ENCODE measurements around the gene PRSS33.

The PRSS33 gene

DNA sequence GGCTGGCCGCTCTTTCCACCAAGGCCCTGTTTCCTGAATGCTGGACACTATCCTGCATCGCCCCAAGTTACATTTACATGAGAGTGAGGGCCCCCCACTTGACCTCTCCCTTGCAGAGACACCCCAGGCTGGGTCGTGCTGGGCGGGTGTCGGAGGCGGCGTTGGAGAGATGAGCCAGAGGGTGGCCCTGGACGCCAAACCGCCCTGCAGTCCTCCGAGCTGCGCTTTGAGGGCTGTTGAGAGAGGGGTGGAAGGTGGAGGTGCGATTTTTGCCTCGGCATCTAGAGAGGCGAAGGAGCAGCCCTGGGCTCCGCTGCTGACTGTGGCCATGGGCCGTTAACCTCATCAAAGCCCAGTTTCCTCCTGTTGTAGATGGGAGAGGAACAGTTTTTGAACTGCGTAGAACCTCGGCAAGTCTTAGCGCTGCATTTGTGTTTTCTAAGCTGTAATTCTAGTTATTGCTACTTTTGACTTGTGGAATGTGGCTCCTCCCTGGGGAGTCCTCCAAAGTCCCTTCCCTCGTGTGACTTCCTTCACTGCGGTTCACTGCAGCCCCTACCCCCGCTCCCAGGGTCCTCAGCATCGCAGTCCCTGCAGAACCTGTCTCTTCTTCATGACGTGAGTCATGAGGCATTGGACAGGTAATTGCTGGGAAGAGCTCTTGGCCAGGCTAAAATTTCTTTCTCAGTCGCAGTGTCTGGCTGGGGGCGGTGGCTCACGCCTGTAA, 9.3 kb downstream of the PRSS33 start:
- peak overlapping the region; percentile 99 for H3K27ac Mint-ChIP-seq
- H3K9me3 Mint-ChIP-seq = no peaks in the 10 kb centered on the region
- H3K36me3 Mint-ChIP-seq = peaks cover under 1% of the 10 kb centered on the region
- peak; percentile 40 for ATAC-seq
- no peaks in the 10 kb centered on the region for H3K27me3 Mint-ChIP-seq
- peak overlapping the region; percentile 91 for H3K4me3 Mint-ChIP-seq
- peaks cover 33% of the 10 kb centered on the region for H3K4me1 Mint-ChIP-seq

GRCh38 chr16:2777231-2777902, 10.0 kb downstream of the PRSS33 start, which contains the start of gene ELOB:
Gene ELOB (minus strand): TSS chr16:2777280. CDS start chr16:2777239, 41 bp downstream.
- Mint-ChIP-seq H3K27me3 (no peaks in the 10 kb centered on the region), H3K4me3 (peak within 1 kb of the TSS; percentile 91), H3K36me3 (peaks cover 8% of the 10 kb centered on the region), H3K27ac (peak within 1 kb of the TSS; percentile 99), H3K9me3 (no peaks in the 10 kb centered on the region), H3K4me1 (peaks cover 40% of the 10 kb centered on the region)
- ATAC-seq = peak; percentile 94

DNA sequence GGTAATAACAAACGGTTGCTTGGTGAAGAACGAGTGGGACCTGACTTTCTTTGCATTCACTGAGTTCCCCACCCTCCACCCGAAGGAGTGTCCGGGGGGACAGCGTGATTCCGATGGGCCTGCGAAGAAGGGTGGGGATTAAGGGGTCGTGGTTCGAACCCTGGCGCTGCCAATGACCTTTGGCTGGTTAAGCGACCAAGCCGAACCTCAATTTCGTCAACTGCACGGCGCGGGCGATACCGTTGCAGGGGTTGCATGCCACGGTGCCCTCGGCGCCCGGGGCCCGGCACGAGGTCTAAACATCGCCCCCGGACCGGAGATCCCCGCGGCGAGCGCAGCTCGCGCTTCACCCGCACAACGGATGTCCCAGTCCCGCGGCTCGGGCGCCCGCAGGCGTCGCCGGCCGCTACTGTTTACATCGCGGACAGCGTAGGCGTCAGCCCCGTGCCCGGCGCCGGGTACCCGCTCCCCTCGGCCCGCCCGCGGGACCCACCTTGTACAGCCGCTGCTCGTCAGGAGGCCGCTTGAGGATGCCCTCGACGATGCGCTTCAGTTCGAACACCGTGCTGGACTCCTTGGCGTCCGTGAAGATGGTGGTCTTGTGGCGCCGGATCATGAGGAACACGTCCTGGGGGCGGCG, 10.7 kb downstream of the PRSS33 start:
- Mint-ChIP-seq H3K27me3 (no peaks in the 10 kb centered on the region), H3K4me1 (peaks cover 40% of the 10 kb centered on the region), H3K36me3 (peaks cover 13% of the 10 kb centered on the region)

GRCh38 chr16:2775765-2776499, 11.4 kb downstream of the PRSS33 start:
- no peak for ATAC-seq
- peaks cover 17% of the 10 kb centered on the region for H3K36me3 Mint-ChIP-seq
- H3K4me1 Mint-ChIP-seq = peaks cover 43% of the 10 kb centered on the region
- no peaks in the 10 kb centered on the region for H3K27me3 Mint-ChIP-seq
- peak overlapping the region; percentile 91 for H3K4me3 Mint-ChIP-seq
- no peaks in the 10 kb centered on the region for H3K9me3 Mint-ChIP-seq
- peak overlapping the region; percentile 99 for H3K27ac Mint-ChIP-seq

More for the DNA sequence above, 10.7 kb downstream of the PRSS33 start:
- no peaks in the 10 kb centered on the region for H3K9me3 Mint-ChIP-seq
- H3K4me3 Mint-ChIP-seq = peak overlapping the region; percentile 91
- peak overlapping the region; percentile 99 for H3K27ac Mint-ChIP-seq
- ATAC-seq = peak; percentile 65

GRCh38 chr16:2775131-2775716, 12.1 kb downstream of the PRSS33 start:
- Mint-ChIP-seq H3K9me3 (no peaks in the 10 kb centered on the region), H3K4me1 (peaks cover 46% of the 10 kb centered on the region), H3K4me3 (peak overlapping the region; percentile 41), H3K36me3 (peaks cover 22% of the 10 kb centered on the region), H3K27me3 (no peaks in the 10 kb centered on the region), H3K27ac (no peak overlapping the region)
- no peak for ATAC-seq

DNA sequence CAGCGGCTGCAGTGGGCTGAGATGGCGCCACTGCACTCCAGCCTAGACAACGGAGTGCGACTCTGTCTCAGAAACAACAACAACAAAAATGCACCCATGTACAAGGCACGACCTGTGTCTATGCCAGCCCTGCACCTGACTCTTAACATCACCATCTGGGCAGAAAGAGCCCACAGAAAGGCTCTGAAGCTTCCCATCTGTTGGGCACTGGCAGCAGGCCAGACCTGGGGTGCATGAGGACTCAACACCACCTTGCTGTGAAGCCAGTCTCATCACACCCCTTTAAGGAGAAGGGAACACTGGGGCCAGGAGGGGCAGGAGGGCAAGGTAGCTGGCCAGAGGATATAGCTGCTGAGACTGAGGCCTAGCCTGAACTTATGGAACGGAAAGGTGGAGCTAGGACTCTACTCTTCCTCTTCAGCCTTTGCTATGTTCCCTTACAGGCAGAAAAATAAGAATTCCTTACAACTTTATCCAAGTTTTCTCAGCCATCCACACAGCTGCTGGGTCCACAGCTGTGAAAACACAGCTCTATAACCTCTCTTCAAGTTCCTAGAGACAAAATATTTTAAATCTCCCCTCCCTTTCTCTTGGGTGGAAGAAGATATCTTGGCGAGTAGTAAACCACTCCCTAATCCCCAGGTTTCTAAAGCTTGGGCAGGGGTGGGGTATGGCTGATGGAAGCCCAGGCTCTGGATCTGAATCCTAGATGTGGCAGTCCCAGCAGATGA, 13.0 kb downstream of the PRSS33 start:
- Mint-ChIP-seq H3K9me3 (no peaks in the 10 kb centered on the region), H3K36me3 (peaks cover 31% of the 10 kb centered on the region), H3K4me3 (no peak overlapping the region), H3K27ac (peak overlapping the region; percentile 24), H3K27me3 (no peaks in the 10 kb centered on the region), H3K4me1 (peaks cover 47% of the 10 kb centered on the region)
- no peak for ATAC-seq

GRCh38 chr16:2773188-2773968, 14.0 kb downstream of the PRSS33 start:
- H3K36me3 Mint-ChIP-seq = peaks cover 39% of the 10 kb centered on the region
- ATAC-seq = no peak
- no peaks in the 10 kb centered on the region for H3K27me3 Mint-ChIP-seq
- peak overlapping the region; percentile 7 for H3K27ac Mint-ChIP-seq
- H3K4me3 Mint-ChIP-seq = no peak overlapping the region
- H3K4me1 Mint-ChIP-seq = peaks cover 49% of the 10 kb centered on the region
- H3K9me3 Mint-ChIP-seq = no peaks in the 10 kb centered on the region

GRCh38 chr16:2771496-2772402, 15.6 kb downstream of the PRSS33 start:
- H3K36me3 Mint-ChIP-seq = peaks cover 51% of the 10 kb centered on the region
- no peak for ATAC-seq
- H3K4me1 Mint-ChIP-seq = peaks cover 48% of the 10 kb centered on the region
- no peaks in the 10 kb centered on the region for H3K27me3 Mint-ChIP-seq
- H3K4me3 Mint-ChIP-seq = no peak overlapping the region
- no peaks in the 10 kb centered on the region for H3K9me3 Mint-ChIP-seq
- peak overlapping the region; percentile 27 for H3K27ac Mint-ChIP-seq

DNA sequence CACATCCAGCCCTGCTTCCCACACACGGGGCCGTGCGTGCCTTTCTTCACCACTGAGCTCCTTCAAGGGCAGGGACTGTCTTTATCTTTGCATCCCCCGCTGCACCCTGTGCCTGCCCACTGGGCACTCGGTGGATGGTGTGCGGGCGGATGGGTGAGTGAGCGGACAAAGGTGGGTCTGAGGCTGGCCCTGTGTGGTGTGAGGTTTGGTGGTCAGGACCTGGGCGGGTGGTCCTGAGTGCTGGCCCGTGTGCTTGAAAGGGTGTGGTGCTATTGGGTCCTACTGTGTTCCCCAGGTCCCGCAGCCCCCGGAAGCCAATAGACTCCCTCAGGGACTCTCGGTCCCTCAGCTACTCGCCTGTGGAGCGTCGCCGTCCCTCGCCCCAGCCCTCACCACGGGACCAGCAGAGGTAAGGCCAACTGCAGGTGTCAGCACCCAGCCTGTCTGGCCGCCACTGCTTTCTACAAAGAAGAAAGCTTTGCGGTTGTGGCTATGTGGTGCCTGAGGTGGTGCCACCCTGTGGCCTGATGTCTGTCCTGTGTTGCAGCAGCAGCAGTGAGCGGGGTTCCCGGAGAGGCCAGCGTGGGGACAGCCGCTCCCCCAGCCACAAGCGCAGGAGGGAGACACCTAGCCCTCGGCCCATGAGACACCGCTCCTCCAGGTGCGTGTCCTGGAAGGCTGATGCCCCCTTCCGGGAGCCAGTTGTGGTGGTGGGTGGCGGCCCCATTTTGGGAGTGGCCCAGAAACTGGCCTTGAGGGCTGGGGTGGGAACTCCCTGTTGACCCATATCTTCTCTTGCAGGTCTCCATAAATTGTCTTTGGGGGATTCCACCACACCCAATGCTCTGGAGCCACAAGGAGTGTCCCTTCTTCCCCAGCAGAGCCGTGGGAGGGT, 17.1 kb downstream of the PRSS33 start:
- H3K9me3 Mint-ChIP-seq = no peaks in the 10 kb centered on the region
- ATAC-seq = peak; percentile 31
- no peaks in the 10 kb centered on the region for H3K27me3 Mint-ChIP-seq
- peaks cover 66% of the 10 kb centered on the region for H3K36me3 Mint-ChIP-seq
- peak overlapping the region; percentile 48 for H3K27ac Mint-ChIP-seq
- H3K4me1 Mint-ChIP-seq = peaks cover 39% of the 10 kb centered on the region
- no peak overlapping the region for H3K4me3 Mint-ChIP-seq

- Mint-ChIP-seq H3K36me3 (peaks cover 72% of the 10 kb centered on the region), H3K4me3 (peak overlapping the region; percentile 44), H3K4me1 (peaks cover 39% of the 10 kb centered on the region), H3K9me3 (no peaks in the 10 kb centered on the region), H3K27ac (peak overlapping the region; percentile 48), H3K27me3 (no peaks in the 10 kb centered on the region)
- no peak for ATAC-seq
Measured at GRCh38 chr16:2769675-2770056, 17.7 kb downstream of the PRSS33 start.

GRCh38 chr16:2769100-2769529, 18.2 kb downstream of the PRSS33 start:
- H3K27ac Mint-ChIP-seq = peak overlapping the region; percentile 48
- no peak overlapping the region for H3K4me3 Mint-ChIP-seq
- ATAC-seq = no peak
- H3K27me3 Mint-ChIP-seq = no peaks in the 10 kb centered on the region
- H3K4me1 Mint-ChIP-seq = peaks cover 35% of the 10 kb centered on the region
- no peaks in the 10 kb centered on the region for H3K9me3 Mint-ChIP-seq
- peaks cover 77% of the 10 kb centered on the region for H3K36me3 Mint-ChIP-seq
